ENCODE measurements around the gene RBL1. TPM values are rescaled to one million over a fixed set of nuclear protein-coding genes. Genes with fewer than 3 reads are reported as not detected.
"Not testable (repeated sequence)": the region's sequence is repeated elsewhere in the genome, so short reads cannot be mapped to it uniquely, and the experiment has no call there.

Gene RBL1
- total RNA-seq, 1 experiment from 2014 or later = 43.6 TPM

DNA sequence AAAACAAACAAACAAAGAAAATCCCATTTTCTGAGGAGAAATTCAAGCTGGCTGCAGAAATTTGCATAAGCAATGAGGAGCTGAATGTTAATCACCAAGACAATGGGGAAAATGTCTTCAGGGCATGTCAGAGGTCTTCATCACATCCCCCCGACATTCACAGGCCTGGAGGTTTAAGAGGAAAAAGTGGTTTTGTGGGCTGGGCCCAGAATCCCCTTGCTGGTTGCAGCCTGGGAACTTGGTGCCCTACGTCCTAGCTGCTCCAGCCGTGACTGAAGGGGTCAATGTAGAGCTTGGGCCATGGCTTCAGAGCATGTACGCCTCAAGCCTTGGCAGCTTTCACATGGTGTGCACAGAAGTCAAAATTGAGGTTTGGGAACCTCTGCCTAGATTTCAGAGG is 101.6 kb downstream of the RBL1 start:
- not testable (repeated sequence) for H3K4me1 ChIP-seq, DNase-seq, H3K4me3 ChIP-seq, H3K27ac ChIP-seq, H3K27me3 ChIP-seq
- peaks cover 11% of the 10 kb centered on the region; the same call in 1 of the 2 replicates for H3K9me3 ChIP-seq (replicated peaks)
- peaks cover 40% of the 10 kb centered on the region for H3K36me3 ChIP-seq

DNA sequence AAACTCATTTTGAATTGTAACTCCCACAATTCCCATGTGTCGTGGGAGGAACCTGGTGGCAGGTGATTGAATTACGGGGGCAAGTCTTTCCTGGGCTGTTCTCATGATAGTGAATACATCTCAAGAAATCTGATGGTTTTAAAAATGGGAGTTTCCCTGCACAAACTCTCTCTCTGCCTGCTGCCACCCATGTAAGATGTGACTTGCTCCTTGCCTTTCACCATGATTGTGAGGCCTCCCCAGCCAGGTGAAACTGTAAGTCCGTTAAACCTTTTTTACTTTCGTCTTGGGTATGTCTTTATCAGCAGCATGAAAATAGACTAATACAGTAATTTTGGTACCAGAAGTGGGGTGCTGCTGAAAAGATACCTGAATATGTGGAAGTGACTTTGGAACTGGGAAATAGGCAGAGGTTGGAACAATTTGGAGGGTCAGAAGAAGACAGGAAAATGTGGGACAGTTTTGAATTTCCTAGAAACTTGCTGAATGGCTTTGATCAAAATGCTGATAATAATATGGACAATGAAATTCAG is 102.9 kb downstream of the RBL1 start:
- DNase-seq = no peak
- peaks cover 27% of the 10 kb centered on the region for H3K36me3 ChIP-seq
- no peaks in the 10 kb centered on the region for H3K4me1 ChIP-seq
- no peak overlapping the region for H3K4me3 ChIP-seq
- H3K27me3 ChIP-seq = no peaks in the 10 kb centered on the region
- no peak overlapping the region for H3K27ac ChIP-seq
- H3K9me3 ChIP-seq (replicated peaks) = peaks cover 11% of the 10 kb centered on the region; the same call in 1 of the 2 replicates

DNA sequence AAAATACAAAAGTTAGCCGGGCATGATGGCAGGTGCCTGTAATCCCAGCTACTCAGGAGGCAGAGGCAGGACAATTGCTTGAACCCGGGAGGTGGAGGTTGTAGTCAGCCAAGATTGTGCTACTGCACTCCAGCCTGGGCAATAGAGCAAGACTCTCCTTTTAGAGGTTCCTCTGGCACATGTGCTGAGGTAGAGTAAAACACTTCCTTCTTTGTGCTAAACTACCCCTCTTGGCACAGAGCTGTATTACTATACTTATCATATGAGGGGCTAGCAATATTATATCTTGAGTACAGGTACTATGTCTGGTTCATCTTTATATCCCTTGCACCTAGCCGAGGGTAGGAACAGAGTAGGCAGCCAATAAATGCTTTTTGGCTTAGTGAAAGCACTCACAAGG is 104.1 kb downstream of the RBL1 start:
- peaks cover 21% of the 10 kb centered on the region for H3K36me3 ChIP-seq
- no peak overlapping the region for H3K27ac ChIP-seq
- no peaks in the 10 kb centered on the region for H3K4me1 ChIP-seq

DNA sequence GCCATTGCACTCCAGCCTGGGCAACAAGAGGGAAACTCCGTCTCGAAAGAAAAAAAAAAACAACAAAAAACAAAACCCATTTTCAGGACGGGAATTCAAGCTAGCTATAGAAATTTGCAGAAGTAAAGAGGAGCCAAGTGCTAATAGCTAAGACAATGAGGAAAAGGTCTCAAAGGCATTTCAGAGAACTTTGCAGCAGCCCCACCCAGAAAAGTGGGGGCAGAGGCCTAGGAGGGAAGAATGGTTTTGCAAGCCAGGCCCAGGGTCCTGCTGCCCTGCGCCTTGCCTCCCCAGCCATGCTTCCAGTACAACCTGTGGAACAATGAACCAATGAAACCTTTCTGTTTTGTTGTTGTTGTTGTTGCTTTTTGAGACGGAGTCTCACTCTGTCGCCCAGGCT is 106.0 kb downstream of the RBL1 start:
- Histone ChIP-seq H3K4me1 (no peaks in the 10 kb centered on the region), H3K27me3 (no peaks in the 10 kb centered on the region), H3K4me3 (no peak overlapping the region), H3K36me3 (peaks cover 2% of the 10 kb centered on the region), H3K9me3 (replicated peaks) (peaks cover 7% of the 10 kb centered on the region; the same call in 1 of the 2 replicates), H3K27ac (no peak overlapping the region)
- no peak for DNase-seq

More for the DNA sequence above, 104.1 kb downstream of the RBL1 start:
- DNase-seq = no peak
- H3K4me3 ChIP-seq = no peak overlapping the region
- peaks cover 11% of the 10 kb centered on the region; the same call in 1 of the 2 replicates for H3K9me3 ChIP-seq (replicated peaks)
- no peaks in the 10 kb centered on the region for H3K27me3 ChIP-seq

DNA sequence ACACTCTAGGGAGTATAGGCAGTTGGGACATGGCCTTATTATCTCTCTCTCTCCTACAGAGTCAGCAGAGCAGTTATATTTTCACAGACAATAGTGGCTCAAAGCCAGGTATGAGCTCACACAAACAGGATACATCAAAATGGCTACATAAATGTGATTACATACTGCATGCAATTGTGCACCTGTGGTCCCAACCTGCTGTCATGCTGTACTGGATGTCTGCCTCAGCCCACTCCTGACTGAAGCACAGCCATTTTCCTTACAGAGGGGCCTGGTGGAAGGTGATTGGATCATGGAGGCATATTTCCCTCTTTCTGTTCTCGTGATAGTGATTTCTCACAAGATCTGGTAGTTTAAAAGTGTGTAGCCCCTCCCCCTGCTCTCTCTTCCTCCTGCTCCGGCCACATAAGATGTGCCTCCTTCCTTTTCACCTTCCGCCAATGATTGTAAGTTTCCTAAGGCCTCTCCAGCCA is 107.3 kb downstream of the RBL1 start:
- Histone ChIP-seq H3K36me3 (no peaks in the 10 kb centered on the region), H3K4me3 (no peak overlapping the region), H3K4me1 (no peaks in the 10 kb centered on the region), H3K27ac (no peak overlapping the region), H3K27me3 (no peaks in the 10 kb centered on the region), H3K9me3 (replicated peaks) (peaks cover 6% of the 10 kb centered on the region; the same call in 1 of the 2 replicates)
- peak; percentile 18 to 51 for DNase-seq

DNA sequence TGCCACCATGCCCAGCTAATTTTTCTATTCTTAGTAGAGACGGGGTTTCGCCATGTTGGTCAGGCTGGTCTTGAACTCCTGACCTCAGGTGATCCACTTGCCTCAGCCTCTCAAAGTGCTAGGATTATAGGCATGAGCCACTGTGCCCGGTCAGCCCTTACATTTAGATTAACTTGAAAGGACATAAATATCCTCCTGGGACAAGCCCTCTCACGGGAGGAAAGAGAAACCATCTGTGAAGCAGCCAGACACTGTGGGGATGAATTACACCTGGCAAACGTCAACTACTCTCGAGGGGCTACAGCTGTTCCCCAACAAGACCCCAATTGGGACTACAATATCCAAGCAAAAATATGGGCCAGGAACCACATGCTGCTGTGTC is 111.5 kb downstream of the RBL1 start:
- H3K4me1 ChIP-seq = no peaks in the 10 kb centered on the region
- H3K9me3 ChIP-seq (replicated peaks) = no peaks in the 10 kb centered on the region
- no peaks in the 10 kb centered on the region for H3K27me3 ChIP-seq
- peak in 1 of 2 experiments; percentile 26 for DNase-seq
- H3K4me3 ChIP-seq = no peak overlapping the region
- H3K36me3 ChIP-seq = no peaks in the 10 kb centered on the region
- H3K27ac ChIP-seq = no peak overlapping the region

DNA sequence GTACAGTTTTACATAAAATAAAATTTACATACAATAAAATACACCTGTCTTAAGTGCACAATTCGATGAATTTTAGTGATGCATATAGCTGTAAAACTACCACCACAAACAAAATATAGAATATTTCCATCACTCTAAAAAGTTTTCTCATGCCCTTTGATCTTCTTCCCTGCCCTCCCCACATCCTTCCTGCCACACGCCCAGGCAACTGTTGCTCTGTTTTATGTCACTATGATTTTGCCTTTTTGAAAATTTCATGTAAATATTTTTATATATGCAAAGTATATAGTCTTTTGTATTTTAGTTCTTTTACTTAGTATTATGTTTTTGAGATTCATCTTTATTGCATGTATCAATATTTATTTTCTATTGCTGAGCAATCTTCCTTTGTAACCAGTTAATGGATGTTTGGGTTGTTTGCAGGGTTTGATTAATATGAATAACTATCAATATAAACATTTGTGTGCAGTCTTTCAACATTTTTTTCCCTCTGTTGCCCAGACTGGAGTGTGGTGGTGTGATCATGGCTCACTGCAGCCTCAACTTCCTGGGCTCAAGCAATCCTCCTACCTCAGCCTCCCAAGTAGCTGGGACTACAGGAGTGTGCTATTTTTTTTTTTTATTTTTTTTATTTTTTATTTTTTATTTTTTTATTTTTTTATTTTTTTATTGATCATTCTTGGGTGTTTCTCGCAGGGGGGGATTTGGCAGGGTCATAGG is 120.5 kb downstream of the RBL1 start:
- H3K27me3 ChIP-seq = no peaks in the 10 kb centered on the region
- no peaks in the 10 kb centered on the region for H3K4me1 ChIP-seq
- no peak overlapping the region for H3K27ac ChIP-seq
- DNase-seq = no peak
- no peak overlapping the region for H3K4me3 ChIP-seq
- H3K9me3 ChIP-seq (replicated peaks) = 0 out of 2 replicates have a peak, but pooled peaks cover 2% of the 10 kb centered on the region
- H3K36me3 ChIP-seq = no peaks in the 10 kb centered on the region

DNA sequence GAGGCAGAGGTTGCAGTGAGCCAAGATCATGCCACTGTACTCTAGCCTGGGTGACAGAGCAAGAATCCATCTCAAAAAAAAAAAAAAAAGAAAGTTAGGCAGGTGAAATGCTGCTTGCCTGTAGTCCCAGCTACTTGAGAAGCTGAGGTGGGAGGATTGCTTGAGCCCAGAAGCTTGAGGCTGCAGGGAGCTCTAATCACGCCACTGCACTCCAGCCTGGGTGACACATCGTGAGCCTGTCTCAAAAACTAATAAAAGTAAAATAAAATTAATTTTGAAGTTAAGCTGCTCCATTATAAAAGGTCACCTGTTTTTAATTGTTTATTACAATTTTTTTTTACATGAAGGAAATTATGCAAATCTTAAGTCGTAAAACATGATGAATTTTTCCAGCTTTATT is 121.1 kb downstream of the RBL1 start:
- H3K9me3 ChIP-seq (replicated peaks) = 0 out of 2 replicates have a peak, but pooled peaks cover 2% of the 10 kb centered on the region
- no peak overlapping the region for H3K4me3 ChIP-seq
- no peak overlapping the region for H3K27ac ChIP-seq
- DNase-seq = no peak
- no peaks in the 10 kb centered on the region for H3K36me3 ChIP-seq
- no peaks in the 10 kb centered on the region for H3K27me3 ChIP-seq
- H3K4me1 ChIP-seq = no peaks in the 10 kb centered on the region

DNA sequence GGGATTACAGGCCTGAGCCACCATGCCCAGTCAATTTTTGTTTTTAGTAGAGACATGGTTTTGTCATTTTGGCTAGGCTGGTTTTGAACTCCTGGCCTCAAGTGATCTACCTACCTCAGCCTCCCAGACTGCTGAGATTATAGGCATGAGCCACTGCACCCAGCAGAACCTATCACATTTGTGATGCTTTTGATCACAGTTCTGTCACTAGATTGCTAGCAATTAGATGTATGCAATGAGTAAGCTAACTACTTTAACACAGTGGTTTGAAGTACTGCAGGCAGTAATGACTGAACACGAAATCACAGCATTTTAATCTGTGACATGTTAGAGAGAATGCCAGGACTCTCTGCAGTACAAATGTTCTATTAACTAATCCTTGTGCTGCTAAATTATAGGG is 124.7 kb downstream of the RBL1 start:
- H3K4me3 ChIP-seq = no peak overlapping the region
- no peak for DNase-seq
- H3K27ac ChIP-seq = no peak overlapping the region
- no peaks in the 10 kb centered on the region for H3K4me1 ChIP-seq
- 0 out of 2 replicates have a peak, but pooled peaks cover 2% of the 10 kb centered on the region for H3K9me3 ChIP-seq (replicated peaks)
- H3K36me3 ChIP-seq = no peaks in the 10 kb centered on the region
- no peaks in the 10 kb centered on the region for H3K27me3 ChIP-seq

DNA sequence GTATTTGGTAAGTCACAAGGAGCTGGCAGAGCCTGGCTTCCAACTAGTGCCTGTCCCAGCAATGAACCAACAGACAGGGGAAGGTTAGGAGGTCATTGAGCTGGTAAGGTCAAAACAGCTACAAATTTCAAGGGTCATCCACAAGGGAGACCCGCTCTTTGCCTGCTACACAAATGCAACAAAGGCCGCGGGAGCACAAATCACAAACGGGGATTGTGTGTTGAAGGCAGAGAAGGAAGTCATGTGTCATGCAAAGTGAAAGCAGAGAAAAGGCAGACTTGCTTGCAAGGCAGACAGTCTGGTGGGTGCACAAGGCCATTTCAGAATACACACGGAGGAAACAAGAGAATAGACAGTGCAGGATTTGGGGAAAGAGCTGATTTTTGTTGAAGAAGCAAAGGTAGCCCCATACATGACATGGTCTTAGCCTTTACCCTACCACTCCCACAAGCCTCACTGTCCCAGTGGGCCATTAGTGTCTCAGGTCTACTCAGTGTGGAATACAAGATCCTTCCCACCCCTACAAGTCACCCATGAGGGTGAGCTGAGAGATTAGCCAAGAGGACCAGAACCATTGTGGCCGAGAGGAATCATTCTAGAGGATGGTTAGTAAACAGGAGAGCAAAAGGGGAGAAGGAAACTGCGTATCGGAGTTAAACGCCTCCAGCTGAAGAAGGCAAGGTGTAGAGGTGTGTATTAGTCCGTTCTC is 126.2 kb downstream of the RBL1 start:
- H3K27ac ChIP-seq = no peak overlapping the region
- H3K4me1 ChIP-seq = no peaks in the 10 kb centered on the region
- no peaks in the 10 kb centered on the region for H3K27me3 ChIP-seq
- no peaks in the 10 kb centered on the region for H3K9me3 ChIP-seq (replicated peaks)
- no peak for DNase-seq
- H3K36me3 ChIP-seq = no peaks in the 10 kb centered on the region
- no peak overlapping the region for H3K4me3 ChIP-seq

DNA sequence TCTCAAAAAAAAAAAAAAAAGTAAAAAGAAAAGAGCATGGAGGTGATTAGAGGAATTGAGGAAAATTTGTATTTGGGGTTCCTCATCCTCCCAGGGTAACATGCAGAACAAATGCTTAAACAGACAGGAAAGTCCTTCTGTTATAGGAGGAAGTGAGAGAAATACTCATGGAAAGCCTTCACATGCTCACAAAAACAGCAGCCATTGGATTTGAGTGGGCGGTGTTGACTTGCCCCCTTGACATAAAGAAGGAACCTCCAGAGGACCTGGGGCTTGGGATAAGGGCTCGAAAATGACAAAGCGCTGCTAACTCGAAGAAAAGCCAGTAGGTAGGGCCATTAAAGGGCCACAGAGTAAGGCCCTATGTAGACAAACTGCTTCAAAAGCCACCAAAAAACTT is 126.7 kb downstream of the RBL1 start:
- DNase-seq = no peak
- no peak overlapping the region for H3K27ac ChIP-seq
- no peaks in the 10 kb centered on the region for H3K4me1 ChIP-seq
- H3K27me3 ChIP-seq = no peaks in the 10 kb centered on the region
- H3K4me3 ChIP-seq = no peak overlapping the region
- no peaks in the 10 kb centered on the region for H3K9me3 ChIP-seq (replicated peaks)
- H3K36me3 ChIP-seq = no peaks in the 10 kb centered on the region

DNA sequence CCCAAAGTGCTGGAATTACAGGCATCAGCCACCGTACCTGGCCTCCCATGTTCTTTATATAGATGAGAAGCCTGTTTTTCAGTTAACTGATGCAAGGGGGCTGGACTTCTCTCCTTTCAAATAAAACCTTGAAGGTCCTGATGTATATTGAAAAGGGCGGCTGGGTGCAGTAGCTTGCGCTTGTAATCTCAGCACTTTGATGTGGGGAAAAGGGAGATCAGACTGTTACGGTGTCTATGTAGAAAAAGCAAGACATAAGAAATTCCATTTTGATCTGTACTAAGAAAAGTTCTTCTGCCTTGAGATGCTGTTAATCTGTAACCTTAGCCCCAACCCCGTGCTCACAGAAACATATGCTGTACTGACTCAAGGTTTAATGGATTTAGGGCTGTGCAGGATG is 128.2 kb downstream of the RBL1 start:
- DNase-seq = no peak
- H3K36me3 ChIP-seq = no peaks in the 10 kb centered on the region
- H3K9me3 ChIP-seq (replicated peaks) = no peaks in the 10 kb centered on the region; the same call in 1 of the 2 replicates
- H3K4me1 ChIP-seq = no peaks in the 10 kb centered on the region
- no peak overlapping the region for H3K4me3 ChIP-seq
- no peaks in the 10 kb centered on the region for H3K27me3 ChIP-seq
- no peak overlapping the region for H3K27ac ChIP-seq

DNA sequence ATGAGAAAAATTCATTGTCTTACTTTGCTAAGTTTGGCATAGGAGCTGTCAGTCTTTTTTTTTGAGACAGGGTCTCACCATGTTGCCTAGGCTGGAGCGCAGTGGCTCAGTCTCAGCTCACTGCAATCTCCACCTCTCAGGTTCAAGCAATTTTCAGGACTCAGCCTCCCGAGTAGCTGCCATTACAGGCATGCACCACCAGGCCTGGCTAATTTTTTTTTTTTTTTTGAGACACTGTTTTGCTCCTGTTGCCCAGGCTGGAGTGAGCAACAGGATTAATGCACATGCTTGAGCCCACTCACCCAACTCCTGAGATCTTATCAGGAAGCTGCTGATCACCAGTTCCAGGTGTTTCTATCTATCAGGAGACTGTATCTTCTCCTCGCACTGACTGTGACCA is 128.8 kb downstream of the RBL1 start:
- H3K4me1 ChIP-seq; H3K9me3 ChIP-seq (replicated peaks); H3K36me3 ChIP-seq; H3K4me3 ChIP-seq; H3K27me3 ChIP-seq; H3K27ac ChIP-seq; DNase-seq: not testable (repeated sequence)

DNA sequence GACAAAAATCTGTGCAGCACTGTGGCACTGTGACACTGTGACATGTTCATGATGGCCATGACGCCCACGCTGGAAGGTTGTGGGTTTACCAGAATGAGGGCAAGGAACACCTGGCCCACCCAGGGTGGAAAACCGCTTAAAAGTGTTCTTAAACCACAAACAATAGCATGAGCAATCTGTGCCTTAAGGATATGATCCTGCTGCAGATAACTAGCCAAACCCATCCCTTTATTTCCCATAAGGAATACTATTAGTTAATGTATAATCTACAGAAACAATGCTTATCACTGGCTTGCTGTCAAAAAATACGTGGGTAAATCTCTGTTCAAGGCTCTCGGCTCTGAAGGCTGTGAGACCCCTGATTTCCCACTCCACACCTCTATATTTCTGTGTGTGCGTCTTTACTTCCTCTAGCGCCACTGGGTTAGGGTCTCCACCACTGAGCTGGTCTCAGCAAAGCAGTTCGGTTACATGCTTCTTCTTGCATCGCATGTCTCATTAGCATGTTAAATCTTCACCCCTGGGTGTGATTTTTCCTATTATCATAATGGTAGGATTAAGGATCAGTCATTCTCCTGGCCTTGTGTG is 133.3 kb downstream of the RBL1 start:
- DNase-seq; H3K9me3 ChIP-seq (replicated peaks); H3K27me3 ChIP-seq; H3K27ac ChIP-seq; H3K36me3 ChIP-seq; H3K4me1 ChIP-seq; H3K4me3 ChIP-seq: not testable (repeated sequence)

DNA sequence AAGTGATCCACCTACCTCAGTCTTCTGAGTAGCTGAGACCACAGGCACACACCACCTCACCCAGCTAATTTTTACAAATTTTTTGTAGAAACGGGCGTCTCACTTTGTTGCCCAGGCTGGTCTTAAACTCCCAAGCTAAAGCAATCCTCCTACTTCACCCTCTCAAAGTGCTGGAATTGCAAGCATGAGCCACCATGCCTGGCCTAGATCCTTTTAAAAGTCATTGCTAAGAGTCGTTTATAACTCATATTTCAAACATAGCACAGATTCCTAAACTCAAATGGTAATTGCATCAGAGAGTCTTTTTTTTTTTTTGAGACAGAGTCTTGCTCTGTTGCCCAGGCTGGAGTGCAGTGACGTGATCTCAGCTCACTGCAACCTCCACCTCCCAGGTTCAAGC is 136.6 kb downstream of the RBL1 start:
- Histone ChIP-seq H3K27ac (no peak overlapping the region), H3K4me3 (no peak overlapping the region), H3K36me3 (no peaks in the 10 kb centered on the region), H3K4me1 (no peaks in the 10 kb centered on the region), H3K27me3 (no peaks in the 10 kb centered on the region), H3K9me3 (replicated peaks) (no peaks in the 10 kb centered on the region; the same call in 1 of the 2 replicates)
- DNase-seq = no peak

All from SJCRH30 (cell line).